ENCODE measurements around the gene BCL11A. TPM values are rescaled to one million over a fixed set of nuclear protein-coding genes. Genes with fewer than 3 reads are reported as not detected.
A peak's percentile ranks its signal among the peaks of the same experiment; 100 is the strongest.

The BCL11A gene
- total and polyA plus RNA-seq, 7 donors = 3.6 to 39.6 (median 16.3) TPM

GRCh38 chr2:60558536-60558935, 5.1 kb upstream of the BCL11A start:
- no peaks in the 10 kb centered on the region for H3K9me3 ChIP-seq
- intact Hi-C loops (cut with DNase I) = loop anchor here (5.0 to 10.0 kb wide), 2 partner anchors 224 to 1206 kb away; no protein-coding TSS in a partner anchor
- peaks cover 0 to 21% (median 0%) of the 10 kb centered on the region in 3 donors for H3K27me3 ChIP-seq
- H3K36me3 ChIP-seq = no peaks in the 10 kb centered on the region
- H3K4me3 ChIP-seq = no peak overlapping the region
- H3K4me1 ChIP-seq = peaks cover 0 to 32% (median 21%) of the 10 kb centered on the region in 4 donors
- no peak for TF ChIP-seq EP300 (IDR thresholded peaks at IDR 0.05)
- no peak for TF ChIP-seq POLR2AphosphoS5 (IDR thresholded peaks at IDR 0.05)
- TF ChIP-seq POLR2A (IDR thresholded peaks at IDR 0.05) = no peak
- no peak for TF ChIP-seq CTCF (IDR thresholded peaks at IDR 0.05)
- WGBS, 2 donors = 87 to 90% methylated on average over 2 of the region's 2 CpGs
- no peak for DNase-seq
- no peak overlapping the region for H3K27ac ChIP-seq

GRCh38 chr2:60557486-60557864, 4.0 kb upstream of the BCL11A start:
- TF ChIP-seq POLR2AphosphoS5 (IDR thresholded peaks at IDR 0.05) = no peak
- no peaks in the 10 kb centered on the region for H3K9me3 ChIP-seq
- intact Hi-C loops (cut with DNase I) = loop anchor here (5.0 to 10.0 kb wide), 2 partner anchors 223 to 1205 kb away; no protein-coding TSS in a partner anchor
- H3K36me3 ChIP-seq = no peaks in the 10 kb centered on the region
- peak overlapping the region in 2 of 4 donors; percentile 92 to 95 for H3K27ac ChIP-seq
- no peak for DNase-seq
- H3K4me1 ChIP-seq = peaks cover 0 to 38% (median 21%) of the 10 kb centered on the region in 4 donors
- H3K4me3 ChIP-seq = peak overlapping the region in 2 of 4 donors; percentile 38
- peaks cover 0 to 21% (median 0%) of the 10 kb centered on the region in 3 donors for H3K27me3 ChIP-seq
- WGBS, 2 donors = 2 to 6% methylated on average over 12 of the region's 12 CpGs

GRCh38 chr2:60556576-60557485, 3.4 kb upstream of the BCL11A start:
- H3K36me3 ChIP-seq = no peaks in the 10 kb centered on the region
- H3K27me3 ChIP-seq = peaks cover 0 to 21% (median 0%) of the 10 kb centered on the region in 3 donors
- 1 to 2% methylated on average over 31 of the region's 31 CpGs for WGBS, 2 donors
- intact Hi-C loops (cut with DNase I) = loop anchor here (5.0 to 10.0 kb wide), 2 partner anchors 222 to 1205 kb away; no protein-coding TSS in a partner anchor
- H3K4me1 ChIP-seq = peaks cover 0 to 44% (median 23%) of the 10 kb centered on the region in 4 donors
- no peaks in the 10 kb centered on the region for H3K9me3 ChIP-seq
- peak overlapping the region; percentile 14 to 38 (median 34) for H3K4me3 ChIP-seq
- peak; percentile 66 for DNase-seq
- peak overlapping the region in 3 of 4 donors; percentile 82 to 95 (median 92) for H3K27ac ChIP-seq
- no peak for TF ChIP-seq EP300 (IDR thresholded peaks at IDR 0.05)
- no peak for TF ChIP-seq POLR2A (IDR thresholded peaks at IDR 0.05)
- TF ChIP-seq CTCF (IDR thresholded peaks at IDR 0.05) = no peak
- TF ChIP-seq POLR2AphosphoS5 (IDR thresholded peaks at IDR 0.05) = no peak

- Histone ChIP-seq H3K27ac (peak overlapping the region in 3 of 4 donors; percentile 82 to 95 (median 92)), H3K9me3 (no peaks in the 10 kb centered on the region), H3K36me3 (no peaks in the 10 kb centered on the region), H3K4me3 (peak overlapping the region in 2 of 4 donors; percentile 38), H3K4me1 (peaks cover 0 to 49% (median 26%) of the 10 kb centered on the region in 4 donors), H3K27me3 (peaks cover 0 to 24% (median 0%) of the 10 kb centered on the region in 3 donors)
- 8 to 10% methylated on average over 5 of the region's 5 CpGs for WGBS, 2 donors
- intact Hi-C loops (cut with DNase I) = loop anchor here (5.0 to 10.0 kb wide), 2 partner anchors 221 to 1204 kb away; no protein-coding TSS in a partner anchor
- DNase-seq = no peak
- TF ChIP-seq EP300 (IDR thresholded peaks at IDR 0.05) (no peak), CTCF (IDR thresholded peaks at IDR 0.05) (no peak), POLR2AphosphoS5 (IDR thresholded peaks at IDR 0.05) (no peak), POLR2A (IDR thresholded peaks at IDR 0.05) (no peak)
Observed at GRCh38 chr2:60556175-60556574, 2.7 kb upstream of the BCL11A start.

GRCh38 chr2:60555783-60556139, 2.3 kb upstream of the BCL11A start:
- Histone ChIP-seq H3K27ac (peak overlapping the region; percentile 76 to 95 (median 87)), H3K27me3 (peaks cover 0 to 26% (median 0%) of the 10 kb centered on the region in 3 donors)
- intact Hi-C loops (cut with DNase I) = loop anchor here (5.0 to 10.0 kb wide), 2 partner anchors 221 to 1203 kb away; no protein-coding TSS in a partner anchor

More at GRCh38 chr2:60555783-60556139, 2.3 kb upstream of the BCL11A start:
- Histone ChIP-seq H3K36me3 (no peaks in the 10 kb centered on the region), H3K4me3 (peak overlapping the region; percentile 68 to 83 (median 76)), H3K4me1 (peaks cover 0 to 52% (median 30%) of the 10 kb centered on the region in 4 donors), H3K9me3 (no peaks in the 10 kb centered on the region)
- WGBS, 2 donors = 2 to 5% methylated on average over 5 of the region's 5 CpGs
- TF ChIP-seq POLR2A (IDR thresholded peaks at IDR 0.05) (no peak), EP300 (IDR thresholded peaks at IDR 0.05) (no peak)
- no peak for DNase-seq
